GM23338 (cell line): ENCODE measurements around the gene GPX6. TPM values are rescaled to one million over a fixed set of nuclear protein-coding genes. Genes with fewer than 3 reads are reported as not detected.
A peak's percentile ranks its signal among the peaks of the same experiment; 100 is the strongest.

Experiments
- ATAC-seq: fragments of 200-7000 bp; cut with Tn5 transposase; 3 replicates; pipeline ENCODE4 v1.9.1; 2020
- DNase-seq: peaks from one replicate; pipeline ENCODE4 v3.0.0-alpha.2; 2015; ENCODE audit warnings: low spot score
- H2AFZ ChIP-seq: fragments of 200-600 bp; sonication (generic); 2 replicates; pipeline ENCODE4 v1.8.0; 2016; ENCODE audit warnings: antibody characterized with exemption, mild to moderate bottlenecking, moderate library complexity
- H3F3A ChIP-seq: fragments of 200-600 bp; sonication (generic); replicated peaks from 2 replicates; pipeline ENCODE4 v1.8.0; 2017; ENCODE audit warnings: antibody characterized with exemption, mixed run types, low read depth
- H3K27ac ChIP-seq: fragments of 200-600 bp; sonication (generic); 2 replicates; pipeline ENCODE4 v1.6.1; 2016; ENCODE audit warnings: low read depth
- H3K27me3 ChIP-seq: fragments of 200-600 bp; sonication (generic); 2 replicates; pipeline ENCODE4 v1.8.0; 2016; ENCODE audit warnings: mild to moderate bottlenecking, mixed run types, moderate library complexity; ENCODE audit not compliant: insufficient read depth
- H3K36me3 ChIP-seq: fragments of 200-600 bp; sonication (generic); 2 replicates; pipeline ENCODE4 v1.8.0; 2016; ENCODE audit warnings: mild to moderate bottlenecking; ENCODE audit not compliant: insufficient read depth
- H3K4me1 ChIP-seq: fragments of 200-600 bp; sonication (generic); 2 replicates; pipeline ENCODE4 v1.8.0; 2016; ENCODE audit warnings: mild to moderate bottlenecking, moderate library complexity; ENCODE audit not compliant: insufficient read depth
- H3K4me2 ChIP-seq: fragments of 200-600 bp; sonication (generic); 2 replicates; pipeline ENCODE4 v1.7.1; 2017; ENCODE audit warnings: mixed run types
- H3K4me3 ChIP-seq: fragments of 200-600 bp; sonication (generic); 2 replicates; pipeline ENCODE4 v1.6.1; 2016; ENCODE audit warnings: mixed run types
- H3K79me2 ChIP-seq: fragments of 200-600 bp; sonication (generic); replicated peaks from 2 replicates; pipeline ENCODE4 v1.8.0; 2017; ENCODE audit warnings: mild to moderate bottlenecking; ENCODE audit not compliant: insufficient read depth
- H3K9me2 ChIP-seq: fragments of 200-600 bp; sonication (generic); 2 replicates; pipeline ENCODE4 v1.8.0; 2017; ENCODE audit not compliant: insufficient read depth
- H4K20me1 ChIP-seq: fragments of 200-600 bp; sonication (generic); replicated peaks from 2 replicates; pipeline ENCODE4 v1.8.0; 2017; ENCODE audit warnings: mild to moderate bottlenecking; ENCODE audit not compliant: insufficient read depth
- H3K27ac Mint-ChIP-seq: 2 replicates; pipeline ENCODE4 v1.8.0; 2020; ENCODE audit warnings: inconsistent platforms, mild to moderate bottlenecking, moderate library complexity, mixed read lengths
- H3K27me3 Mint-ChIP-seq: 3 replicates; pipeline ENCODE4 v1.8.0; 2022; ENCODE audit warnings: low read depth, mild to moderate bottlenecking, moderate library complexity, mixed read lengths, inconsistent platforms; ENCODE audit not compliant: insufficient read depth, poor library complexity
- H3K36me3 Mint-ChIP-seq: 3 replicates; pipeline ENCODE4 v1.8.0; 2021; ENCODE audit warnings: low read depth, mild to moderate bottlenecking, inconsistent platforms, moderate library complexity, mixed read lengths
- H3K4me1 Mint-ChIP-seq: 3 replicates; pipeline ENCODE4 v1.8.0; 2020; ENCODE audit warnings: mild to moderate bottlenecking, inconsistent platforms, mixed read lengths
- H3K4me3 Mint-ChIP-seq: 3 replicates; pipeline ENCODE4 v1.8.0; 2021; ENCODE audit warnings: moderate library complexity, mild to moderate bottlenecking, inconsistent platforms, mixed read lengths
- H3K9me3 Mint-ChIP-seq: 3 replicates; pipeline ENCODE4 v1.8.0; 2020; ENCODE audit warnings: moderate library complexity, mild to moderate bottlenecking, inconsistent platforms, mixed read lengths
- CREB1 ChIP-seq: fragments of 250-450 bp; sonication (Bioruptor Pico); IDR thresholded peaks from 2 replicates; pipeline ENCODE4 v1.5.0; 2020; ENCODE audit warnings: low read depth, mild to moderate bottlenecking, moderate library complexity
- ETS1 ChIP-seq: IDR thresholded peaks from 2 replicates; pipeline ENCODE4 v1.6.1; 2016; ENCODE audit warnings: antibody characterized with exemption
- EZH2 ChIP-seq: fragments of 200-600 bp; sonication (generic); IDR thresholded peaks from one replicate; pipeline ENCODE4 v1.8.0; 2017; ENCODE audit warnings: antibody characterized with exemption, mild to moderate bottlenecking, low read depth; ENCODE audit not compliant: unreplicated experiment
- JUNB ChIP-seq: IDR thresholded peaks from one replicate; pipeline ENCODE4 v1.6.1; 2016; ENCODE audit warnings: antibody characterized with exemption; ENCODE audit not compliant: unreplicated experiment
- NANOG ChIP-seq: IDR thresholded peaks from 2 replicates; pipeline ENCODE4 v1.6.1; 2016; ENCODE audit warnings: antibody characterized with exemption, borderline replicate concordance
- POLR2AphosphoS5 ChIP-seq: IDR thresholded peaks from 2 replicates; pipeline ENCODE4 v1.6.1; 2016; ENCODE audit warnings: antibody characterized with exemption, low read depth
- STAT1 ChIP-seq: IDR thresholded peaks from one replicate; pipeline ENCODE4 v1.6.1; 2016; ENCODE audit warnings: antibody characterized with exemption; ENCODE audit not compliant: unreplicated experiment
- ZNF114 ChIP-seq: fragments of 250-450 bp; sonication (Bioruptor Pico); IDR thresholded peaks from 2 replicates; pipeline ENCODE4 v1.5.0; 2020; ENCODE audit warnings: mild to moderate bottlenecking, moderate library complexity
- ZNF331 ChIP-seq: fragments of 250-450 bp; sonication (Bioruptor Pico); IDR thresholded peaks from 2 replicates; pipeline ENCODE4 v1.5.0; 2020; ENCODE audit warnings: low read depth, mild to moderate bottlenecking, moderate library complexity
- polyA plus RNA-seq: library from polyadenylated mRNA; unstranded; fragments of >200 nt; fragmentation: Nextera tagmentation; extraction: Ambion mirVana; gene quantifications from 2 replicates; pipeline ENCODE4 v1.2.1, GENCODE V29; 2016
- total RNA-seq: library from RNA; depleted of rRNA; stranded (reverse); fragments of >200 nt; shearing (Covaris generic); gene quantifications from 2 replicates; pipeline ENCODE4 v1.2.3, GENCODE V29; 2014
- TF ChIP-seq, protein P1 (sequence below): fragments of 250-450 bp; sonication (Bioruptor Pico); IDR thresholded peaks from 2 replicates; pipeline ENCODE4 v1.5.0; 2020; ENCODE audit warnings: mild to moderate bottlenecking, moderate library complexity

The GPX6 gene
- total and polyA plus RNA-seq, 2 experiments from 2014 or later = not detected

- Histone ChIP-seq H3K27ac (no peak overlapping the region), H3K9me2 (no peaks in the 10 kb centered on the region; the same call in 1 of the 2 replicates), H3K4me3 (no peak overlapping the region), H3K4me2 (no peak overlapping the region), H3K36me3 (no peaks in the 10 kb centered on the region), H4K20me1 (no peaks in the 10 kb centered on the region), H3K27me3 (no peaks in the 10 kb centered on the region), H3K4me1 (peaks cover 11% of the 10 kb centered on the region), H3F3A (no peaks in the 10 kb centered on the region), H2AFZ (no peak overlapping the region; the same call in 1 of the 2 replicates), H3K79me2 (no peaks in the 10 kb centered on the region)
- Mint-ChIP-seq H3K27ac (no peak overlapping the region), H3K9me3 (no peaks in the 10 kb centered on the region; the same call in 2 of the 3 replicates), H3K4me3 (no peak overlapping the region), H3K27me3 (peaks cover 3% of the 10 kb centered on the region), H3K36me3 (no peaks in the 10 kb centered on the region), H3K4me1 (peaks cover 14% of the 10 kb centered on the region)
- no peak for TF ChIP-seq STAT1
- TF ChIP-seq ZNF331 (CRISPR knock-in tag) = no peak
- TF ChIP-seq EZH2 = no peak
- no peak for TF ChIP-seq ETS1
- TF ChIP-seq ZNF114 = no peak
- no peak for TF ChIP-seq CREB1 (CRISPR knock-in tag)
- TF ChIP-seq JUNB = no peak
- ATAC-seq = no peak; the same call in 1 of the 3 replicates
- no peak for DNase-seq
Measured at GRCh38 chr6:28511628-28512300, 3.8 kb downstream of the GPX6 start.

GRCh38 chr6:28506807-28507475 is 8.7 kb downstream of the GPX6 start:
- H3K4me3 Mint-ChIP-seq = peak overlapping the region; percentile 8; the same call in 2 of the 3 replicates
- H3K27me3 Mint-ChIP-seq = peaks cover 2% of the 10 kb centered on the region
- peaks cover 16% of the 10 kb centered on the region for H3K4me1 Mint-ChIP-seq
- H3K27ac Mint-ChIP-seq = peak overlapping the region; percentile 16
- Histone ChIP-seq H2AFZ (peak overlapping the region; percentile 0; the same call in 1 of the 2 replicates), H4K20me1 (no peaks in the 10 kb centered on the region), H3K27me3 (no peaks in the 10 kb centered on the region), H3K4me2 (peak overlapping the region; percentile 56), H3K4me3 (0 out of 2 replicates have a peak overlapping the region, but pooled peaks have one; percentile 1), H3K79me2 (no peaks in the 10 kb centered on the region), H3F3A (no peaks in the 10 kb centered on the region), H3K36me3 (no peaks in the 10 kb centered on the region), H3K9me2 (no peaks in the 10 kb centered on the region), H3K4me1 (peaks cover 17% of the 10 kb centered on the region), H3K27ac (no peak overlapping the region)
- H3K36me3 Mint-ChIP-seq = 0 out of 3 replicates have a peak, but pooled peaks cover 3% of the 10 kb centered on the region
- H3K9me3 Mint-ChIP-seq = peaks cover 3% of the 10 kb centered on the region; the same call in 2 of the 3 replicates
- ATAC-seq (peak; percentile 78), DNase-seq (peak; percentile 45)
- TF ChIP-seq ETS1 = no peak
- TF ChIP-seq, protein P1, sequence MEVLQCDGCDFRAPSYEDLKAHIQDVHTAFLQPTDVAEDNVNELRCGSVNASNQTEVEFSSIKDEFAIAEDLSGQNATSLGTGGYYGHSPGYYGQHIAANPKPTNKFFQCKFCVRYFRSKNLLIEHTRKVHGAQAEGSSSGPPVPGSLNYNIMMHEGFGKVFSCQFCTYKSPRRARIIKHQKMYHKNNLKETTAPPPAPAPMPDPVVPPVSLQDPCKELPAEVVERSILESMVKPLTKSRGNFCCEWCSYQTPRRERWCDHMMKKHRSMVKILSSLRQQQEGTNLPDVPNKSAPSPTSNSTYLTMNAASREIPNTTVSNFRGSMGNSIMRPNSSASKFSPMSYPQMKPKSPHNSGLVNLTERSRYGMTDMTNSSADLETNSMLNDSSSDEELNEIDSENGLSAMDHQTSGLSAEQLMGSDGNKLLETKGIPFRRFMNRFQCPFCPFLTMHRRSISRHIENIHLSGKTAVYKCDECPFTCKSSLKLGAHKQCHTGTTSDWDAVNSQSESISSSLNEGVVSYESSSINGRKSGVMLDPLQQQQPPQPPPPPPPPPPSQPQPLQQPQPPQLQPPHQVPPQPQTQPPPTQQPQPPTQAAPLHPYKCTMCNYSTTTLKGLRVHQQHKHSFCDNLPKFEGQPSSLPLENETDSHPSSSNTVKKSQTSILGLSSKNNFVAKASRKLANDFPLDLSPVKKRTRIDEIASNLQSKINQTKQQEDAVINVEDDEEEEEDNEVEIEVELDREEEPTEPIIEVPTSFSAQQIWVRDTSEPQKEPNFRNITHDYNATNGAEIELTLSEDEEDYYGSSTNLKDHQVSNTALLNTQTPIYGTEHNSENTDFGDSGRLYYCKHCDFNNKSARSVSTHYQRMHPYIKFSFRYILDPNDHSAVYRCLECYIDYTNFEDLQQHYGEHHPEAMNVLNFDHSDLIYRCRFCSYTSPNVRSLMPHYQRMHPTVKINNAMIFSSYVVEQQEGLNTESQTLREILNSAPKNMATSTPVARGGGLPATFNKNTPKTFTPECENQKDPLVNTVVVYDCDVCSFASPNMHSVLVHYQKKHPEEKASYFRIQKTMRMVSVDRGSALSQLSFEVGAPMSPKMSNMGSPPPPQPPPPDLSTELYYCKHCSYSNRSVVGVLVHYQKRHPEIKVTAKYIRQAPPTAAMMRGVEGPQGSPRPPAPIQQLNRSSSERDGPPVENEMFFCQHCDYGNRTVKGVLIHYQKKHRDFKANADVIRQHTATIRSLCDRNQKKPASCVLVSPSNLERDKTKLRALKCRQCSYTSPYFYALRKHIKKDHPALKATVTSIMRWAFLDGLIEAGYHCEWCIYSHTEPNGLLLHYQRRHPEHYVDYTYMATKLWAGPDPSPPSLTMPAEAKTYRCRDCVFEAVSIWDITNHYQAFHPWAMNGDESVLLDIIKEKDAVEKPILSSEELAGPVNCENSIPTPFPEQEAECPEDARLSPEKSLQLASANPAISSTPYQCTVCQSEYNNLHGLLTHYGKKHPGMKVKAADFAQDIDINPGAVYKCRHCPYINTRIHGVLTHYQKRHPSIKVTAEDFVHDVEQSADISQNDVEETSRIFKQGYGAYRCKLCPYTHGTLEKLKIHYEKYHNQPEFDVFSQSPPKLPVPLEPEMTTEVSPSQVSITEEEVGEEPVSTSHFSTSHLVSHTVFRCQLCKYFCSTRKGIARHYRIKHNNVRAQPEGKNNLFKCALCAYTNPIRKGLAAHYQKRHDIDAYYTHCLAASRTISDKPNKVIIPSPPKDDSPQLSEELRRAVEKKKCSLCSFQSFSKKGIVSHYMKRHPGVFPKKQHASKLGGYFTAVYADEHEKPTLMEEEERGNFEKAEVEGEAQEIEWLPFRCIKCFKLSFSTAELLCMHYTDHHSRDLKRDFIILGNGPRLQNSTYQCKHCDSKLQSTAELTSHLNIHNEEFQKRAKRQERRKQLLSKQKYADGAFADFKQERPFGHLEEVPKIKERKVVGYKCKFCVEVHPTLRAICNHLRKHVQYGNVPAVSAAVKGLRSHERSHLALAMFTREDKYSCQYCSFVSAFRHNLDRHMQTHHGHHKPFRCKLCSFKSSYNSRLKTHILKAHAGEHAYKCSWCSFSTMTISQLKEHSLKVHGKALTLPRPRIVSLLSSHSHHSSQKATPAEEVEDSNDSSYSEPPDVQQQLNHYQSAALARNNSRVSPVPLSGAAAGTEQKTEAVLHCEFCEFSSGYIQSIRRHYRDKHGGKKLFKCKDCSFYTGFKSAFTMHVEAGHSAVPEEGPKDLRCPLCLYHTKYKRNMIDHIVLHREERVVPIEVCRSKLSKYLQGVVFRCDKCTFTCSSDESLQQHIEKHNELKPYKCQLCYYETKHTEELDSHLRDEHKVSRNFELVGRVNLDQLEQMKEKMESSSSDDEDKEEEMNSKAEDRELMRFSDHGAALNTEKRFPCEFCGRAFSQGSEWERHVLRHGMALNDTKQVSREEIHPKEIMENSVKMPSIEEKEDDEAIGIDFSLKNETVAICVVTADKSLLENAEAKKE (CRISPR knock-in tag) = no peak
- no peak for TF ChIP-seq POLR2AphosphoS5
- no peak for TF ChIP-seq CREB1 (CRISPR knock-in tag)
- TF ChIP-seq STAT1 = no peak
- TF ChIP-seq NANOG = no peak
